ENCODE results near the gene NAT9. TPM values are rescaled to one million over a fixed set of nuclear protein-coding genes. Genes with fewer than 3 reads are reported as not detected.

NAT9 gene
- total and polyA plus RNA-seq, 2 donors (not counting 1 experiment from before 2014, with no cell fraction given), result 66.6 to 73.6 TPM

GRCh38 chr17:74772053-74772452 is 4.1 kb downstream of the NAT9 start:
- no peak overlapping the region for H3K27ac Mint-ChIP-seq

DNA sequence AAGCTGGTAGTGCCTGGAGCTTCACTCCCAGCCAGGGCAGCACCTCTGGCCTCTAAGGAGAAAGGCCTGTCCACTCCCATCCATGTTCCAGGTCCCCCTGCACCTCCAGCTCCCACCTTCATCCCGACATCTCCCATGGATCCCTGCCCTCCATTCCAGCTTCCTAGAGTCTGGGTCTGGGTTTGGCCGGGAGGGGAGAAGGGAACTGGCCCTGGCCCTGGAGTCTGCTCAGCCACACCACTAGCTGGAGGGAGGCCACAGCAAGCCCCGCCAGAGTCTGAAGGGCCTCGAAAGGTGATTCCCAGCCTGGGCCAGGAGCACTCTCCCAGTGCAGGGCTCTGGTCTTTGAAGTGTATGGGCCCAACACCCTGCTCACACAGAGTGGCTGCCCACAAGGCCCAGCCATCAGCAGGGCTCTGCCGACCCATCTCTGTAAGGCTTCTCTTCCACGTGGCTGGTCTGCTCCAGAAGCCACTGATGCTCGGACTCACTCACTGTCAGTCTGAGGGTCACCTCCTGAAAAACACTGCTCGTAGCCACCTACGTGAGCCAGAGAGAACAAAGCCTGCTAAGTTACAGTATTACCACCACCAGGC is 4.7 kb downstream of the NAT9 start:
- Mint-ChIP-seq H3K27ac (peak overlapping the region; percentile 46), H3K4me1 (peaks cover 24% of the 10 kb centered on the region), H3K27me3 (no peaks in the 10 kb centered on the region), H3K9me3 (ENCODE audit: insufficient read depth) (no peaks in the 10 kb centered on the region), H3K4me3 (no peak overlapping the region)
- peaks cover 17% of the 10 kb centered on the region for H3K79me2 ChIP-seq (ENCODE audit: control insufficient read depth, insufficient read depth, low read length)
- no peaks in the 10 kb centered on the region for H3K9me3 ChIP-seq (ENCODE audit: control extremely low read depth in 1 of 3, control insufficient read depth in 2 of 3, insufficient read depth in 1 of 3, low read length in 2 of 3)
- H3K4me2 ChIP-seq (replicated peaks; ENCODE audit: low read depth, low read length, poor library complexity, severe bottlenecking), result no peak overlapping the region
- no peak overlapping the region for H3K4me3 ChIP-seq (ENCODE audit: control extremely low read depth in 1 of 5, extremely low read depth in 1 of 5, insufficient read depth in 1 of 5, low read depth in 2 of 5, low read length in 4 of 5)
- ATAC-seq (ENCODE audit: low read depth) (no peak), DNase-seq (no peak)
- no peak for TF ChIP-seq EZH2 (IDR thresholded peaks at IDR 0.05; ENCODE audit: borderline replicate concordance, insufficient read depth, low read depth, low read length, poor library complexity, severe bottlenecking)
- TF ChIP-seq, protein P1, sequence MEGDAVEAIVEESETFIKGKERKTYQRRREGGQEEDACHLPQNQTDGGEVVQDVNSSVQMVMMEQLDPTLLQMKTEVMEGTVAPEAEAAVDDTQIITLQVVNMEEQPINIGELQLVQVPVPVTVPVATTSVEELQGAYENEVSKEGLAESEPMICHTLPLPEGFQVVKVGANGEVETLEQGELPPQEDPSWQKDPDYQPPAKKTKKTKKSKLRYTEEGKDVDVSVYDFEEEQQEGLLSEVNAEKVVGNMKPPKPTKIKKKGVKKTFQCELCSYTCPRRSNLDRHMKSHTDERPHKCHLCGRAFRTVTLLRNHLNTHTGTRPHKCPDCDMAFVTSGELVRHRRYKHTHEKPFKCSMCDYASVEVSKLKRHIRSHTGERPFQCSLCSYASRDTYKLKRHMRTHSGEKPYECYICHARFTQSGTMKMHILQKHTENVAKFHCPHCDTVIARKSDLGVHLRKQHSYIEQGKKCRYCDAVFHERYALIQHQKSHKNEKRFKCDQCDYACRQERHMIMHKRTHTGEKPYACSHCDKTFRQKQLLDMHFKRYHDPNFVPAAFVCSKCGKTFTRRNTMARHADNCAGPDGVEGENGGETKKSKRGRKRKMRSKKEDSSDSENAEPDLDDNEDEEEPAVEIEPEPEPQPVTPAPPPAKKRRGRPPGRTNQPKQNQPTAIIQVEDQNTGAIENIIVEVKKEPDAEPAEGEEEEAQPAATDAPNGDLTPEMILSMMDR (IDR thresholded peaks at IDR 0.05), result no peak
- H3K4me1 ChIP-seq (ENCODE audit: control insufficient read depth in 2 of 2, insufficient read depth in 2 of 2, low read length in 2 of 2), result peaks cover 7 to 9% of the 10 kb centered on the region in 2 donors
- no peak overlapping the region for H2AFZ ChIP-seq (ENCODE audit: insufficient read depth, low read depth, low read length, poor library complexity, severe bottlenecking)
- 96% methylated on average over 9 of the region's 9 CpGs for WGBS (ENCODE audit: insufficient coverage)
- peaks cover 45% of the 10 kb centered on the region for H4K20me1 ChIP-seq (ENCODE audit: control insufficient read depth, insufficient read depth, low read length, poor library complexity, severe bottlenecking)
- H3K36me3 ChIP-seq (replicated peaks in 1 of 2; ENCODE audit: control extremely low read depth in 1 of 2, control insufficient read depth in 1 of 2, extremely low read depth in 1 of 2, insufficient read depth in 2 of 2, low read length in 1 of 2), result peaks cover 1 to 67% of the 10 kb centered on the region in 2 experiments
- CTCF ChIA-PET, result interaction anchor here (0.5 to 9.5 kb wide), 27 partner anchors 8 to 1968 kb away, joined by 3 to 191 read pairs (median 4); partner anchors contain the start of genes NHERF1 and RAB37
- no peaks in the 10 kb centered on the region for H3K27me3 ChIP-seq (replicated peaks in 1 of 4; ENCODE audit: control extremely low read depth in 1 of 4, control insufficient read depth in 3 of 4, insufficient read depth in 4 of 4, low read length in 3 of 4)
- POLR2A ChIA-PET, result interaction anchor here (0.6 to 1.3 kb wide), 4 partner anchors 21 to 114 kb away, joined by 5 to 7 read pairs (median 6); no protein-coding TSS in a partner anchor
- intact Hi-C loops (cut with micrococcal nuclease), result no loop called here
- no peak overlapping the region for H3K9ac ChIP-seq (ENCODE audit: low read length)
- no peak overlapping the region for H3K27ac ChIP-seq (ENCODE audit: low read length in 2 of 2)

More at GRCh38 chr17:74772053-74772452, 4.1 kb downstream of the NAT9 start:
- POLR2A ChIA-PET, result no interaction called here
- Mint-ChIP-seq H3K4me3 (no peak overlapping the region), H3K4me1 (peaks cover 27% of the 10 kb centered on the region), H3K27me3 (no peaks in the 10 kb centered on the region), H3K9me3 (ENCODE audit: insufficient read depth) (no peaks in the 10 kb centered on the region)
- Histone ChIP-seq H3K4me3 (ENCODE audit: control extremely low read depth in 1 of 5, extremely low read depth in 1 of 5, insufficient read depth in 1 of 5, low read depth in 2 of 5, low read length in 4 of 5) (no peak overlapping the region), H3K36me3 (replicated peaks in 1 of 2; ENCODE audit: control extremely low read depth in 1 of 2, control insufficient read depth in 1 of 2, extremely low read depth in 1 of 2, insufficient read depth in 2 of 2, low read length in 1 of 2) (peaks cover 1 to 63% of the 10 kb centered on the region in 2 experiments), H3K79me2 (ENCODE audit: control insufficient read depth, insufficient read depth, low read length) (peaks cover 23% of the 10 kb centered on the region), H3K27me3 (replicated peaks in 1 of 4; ENCODE audit: control extremely low read depth in 1 of 4, control insufficient read depth in 3 of 4, insufficient read depth in 4 of 4, low read length in 3 of 4) (no peaks in the 10 kb centered on the region), H4K20me1 (ENCODE audit: control insufficient read depth, insufficient read depth, low read length, poor library complexity, severe bottlenecking) (peaks cover 45% of the 10 kb centered on the region), H3K9ac (ENCODE audit: low read length) (no peak overlapping the region), H3K27ac (ENCODE audit: low read length in 2 of 2) (no peak overlapping the region), H3K4me2 (replicated peaks; ENCODE audit: low read depth, low read length, poor library complexity, severe bottlenecking) (no peak overlapping the region), H3K9me3 (ENCODE audit: control extremely low read depth in 1 of 3, control insufficient read depth in 2 of 3, insufficient read depth in 1 of 3, low read length in 2 of 3) (no peaks in the 10 kb centered on the region), H3K4me1 (ENCODE audit: control insufficient read depth in 2 of 2, insufficient read depth in 2 of 2, low read length in 2 of 2) (peaks cover 12 to 15% of the 10 kb centered on the region in 2 donors), H2AFZ (ENCODE audit: insufficient read depth, low read depth, low read length, poor library complexity, severe bottlenecking) (no peak overlapping the region)
- WGBS (ENCODE audit: insufficient coverage), result 94% methylated on average over 12 of the region's 13 CpGs
- CTCF ChIA-PET, result interaction anchor here (1.4 to 9.5 kb wide), 9 partner anchors 8 to 393 kb away, joined by 4 to 191 read pairs (median 23); partner anchors contain the start of genes NHERF1 and RAB37
- ATAC-seq (ENCODE audit: low read depth), result no peak
- TF ChIP-seq, protein P1 (IDR thresholded peaks at IDR 0.05), result no peak
- no peak for TF ChIP-seq EZH2 (IDR thresholded peaks at IDR 0.05; ENCODE audit: borderline replicate concordance, insufficient read depth, low read depth, low read length, poor library complexity, severe bottlenecking)
- intact Hi-C loops (cut with micrococcal nuclease), result no loop called here
- DNase-seq, result no peak

Data from B cell (primary cell).